GM12865 (cell line): ENCODE data around the gene ANO3.

Experiments
- DNase-seq: peaks from one replicate; pipeline ENCODE4 v3.0.0; 2010; ENCODE audit warnings: low read depth
- H3K4me3 ChIP-seq: 2 replicates; pipeline ENCODE4 v1.5.1; 2011; ENCODE audit warnings: mild to moderate bottlenecking, low read depth, low read length, control low read depth
- TF ChIP-seq, protein P1 (sequence below): IDR thresholded peaks from 2 replicates; pipeline ENCODE4 v1.5.1; 2011; ENCODE audit warnings: low read length, control low read depth, low read depth, inconsistent platforms; ENCODE audit not compliant: insufficient read depth; ENCODE audit errors: missing control alignments

Gene ANO3

DNA sequence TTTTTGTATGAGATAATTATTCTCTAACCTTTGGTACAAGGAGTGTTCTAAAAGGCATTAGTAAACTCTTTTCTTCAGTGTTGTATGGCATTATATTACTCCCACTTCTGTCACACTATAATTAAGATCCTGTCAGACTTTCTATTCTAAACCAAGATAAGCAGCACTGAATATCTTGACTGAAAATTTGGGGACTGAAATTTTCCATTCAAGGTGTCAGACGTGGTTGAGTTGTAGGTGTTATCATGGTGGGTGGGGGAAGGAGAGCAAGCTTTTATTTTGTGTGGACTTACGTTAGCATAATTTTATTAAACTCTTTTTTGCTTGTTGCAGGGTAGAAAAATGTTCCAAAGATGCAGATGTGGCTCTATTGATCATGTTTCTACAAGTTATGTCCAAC lies 217.2 kb downstream of the ANO3 start:
- H3K4me3 ChIP-seq, result no peak overlapping the region
- TF ChIP-seq, protein P1, sequence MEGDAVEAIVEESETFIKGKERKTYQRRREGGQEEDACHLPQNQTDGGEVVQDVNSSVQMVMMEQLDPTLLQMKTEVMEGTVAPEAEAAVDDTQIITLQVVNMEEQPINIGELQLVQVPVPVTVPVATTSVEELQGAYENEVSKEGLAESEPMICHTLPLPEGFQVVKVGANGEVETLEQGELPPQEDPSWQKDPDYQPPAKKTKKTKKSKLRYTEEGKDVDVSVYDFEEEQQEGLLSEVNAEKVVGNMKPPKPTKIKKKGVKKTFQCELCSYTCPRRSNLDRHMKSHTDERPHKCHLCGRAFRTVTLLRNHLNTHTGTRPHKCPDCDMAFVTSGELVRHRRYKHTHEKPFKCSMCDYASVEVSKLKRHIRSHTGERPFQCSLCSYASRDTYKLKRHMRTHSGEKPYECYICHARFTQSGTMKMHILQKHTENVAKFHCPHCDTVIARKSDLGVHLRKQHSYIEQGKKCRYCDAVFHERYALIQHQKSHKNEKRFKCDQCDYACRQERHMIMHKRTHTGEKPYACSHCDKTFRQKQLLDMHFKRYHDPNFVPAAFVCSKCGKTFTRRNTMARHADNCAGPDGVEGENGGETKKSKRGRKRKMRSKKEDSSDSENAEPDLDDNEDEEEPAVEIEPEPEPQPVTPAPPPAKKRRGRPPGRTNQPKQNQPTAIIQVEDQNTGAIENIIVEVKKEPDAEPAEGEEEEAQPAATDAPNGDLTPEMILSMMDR, result no peak
- DNase-seq, result no peak

DNA sequence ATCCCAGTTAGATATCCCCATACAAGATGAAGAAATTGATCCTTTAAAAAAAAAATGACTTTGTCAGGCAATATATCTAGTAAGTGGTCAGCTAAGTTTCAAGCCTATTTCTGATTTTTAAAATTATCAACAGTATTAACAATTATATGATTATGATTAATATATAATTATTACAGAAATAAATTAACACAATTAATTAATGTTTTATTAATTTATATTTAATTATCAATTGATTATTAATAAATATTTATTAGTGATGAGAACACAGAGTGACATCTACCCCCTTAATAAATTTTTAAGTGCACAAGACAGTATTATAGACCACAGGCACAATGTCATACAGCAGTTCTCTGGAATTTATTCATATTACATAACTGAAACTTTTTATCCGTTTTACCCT lies 218.1 kb downstream of the ANO3 start:
- no peak overlapping the region for H3K4me3 ChIP-seq
- TF ChIP-seq, protein P1, result no peak
- no peak for DNase-seq

DNA sequence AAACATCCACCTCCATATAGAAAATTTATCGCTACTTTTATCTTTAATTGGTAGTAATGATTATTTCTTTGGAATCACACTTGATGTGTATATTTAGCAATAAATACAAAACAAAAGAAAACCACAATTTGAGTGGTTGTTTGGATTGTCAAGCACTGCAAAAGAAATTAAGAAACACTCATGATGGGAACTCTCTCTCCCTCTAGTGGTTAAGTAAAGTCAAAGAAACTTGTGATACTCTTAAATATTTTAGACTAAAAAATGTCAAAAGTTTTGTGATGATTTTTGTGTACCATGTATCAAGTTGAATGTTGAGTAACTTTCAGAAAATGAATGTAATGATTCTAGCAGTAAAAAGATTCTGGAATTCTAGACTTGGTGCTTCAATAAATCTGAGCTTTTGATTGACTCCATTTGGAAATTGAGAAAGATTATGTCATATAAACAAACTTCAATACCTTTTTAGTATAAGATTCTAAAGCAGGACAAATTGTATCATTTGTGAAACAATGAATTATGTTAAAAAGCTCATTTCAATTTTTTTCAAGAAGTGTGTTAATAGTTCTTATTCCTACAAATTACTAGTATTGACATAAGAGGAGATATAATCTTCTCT lies 219.4 kb downstream of the ANO3 start:
- TF ChIP-seq, protein P1, result peak; percentile 42
- H3K4me3 ChIP-seq, result no peak overlapping the region
- DNase-seq, result no peak

DNA sequence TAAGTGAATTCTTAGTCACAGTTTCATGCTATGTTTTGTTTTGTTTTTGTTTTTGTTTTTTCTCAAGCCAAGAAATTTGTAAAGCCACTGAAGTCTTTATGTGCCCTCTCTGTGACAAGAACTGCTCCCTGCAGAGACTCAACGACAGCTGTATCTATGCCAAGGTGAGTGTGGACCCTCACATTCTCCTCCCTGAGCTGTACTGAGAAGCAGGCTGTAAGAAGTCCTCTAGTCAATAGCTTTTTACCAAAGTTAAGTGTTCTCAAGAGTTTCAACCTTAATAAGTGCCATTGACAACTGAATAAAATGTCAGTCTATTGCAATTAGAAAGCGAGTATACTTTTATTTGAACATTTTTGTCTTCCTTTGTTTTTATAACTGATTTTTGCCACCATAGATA lies 221.3 kb downstream of the ANO3 start:
- DNase-seq, result no peak
- TF ChIP-seq, protein P1, result no peak
- H3K4me3 ChIP-seq, result no peak overlapping the region

DNA sequence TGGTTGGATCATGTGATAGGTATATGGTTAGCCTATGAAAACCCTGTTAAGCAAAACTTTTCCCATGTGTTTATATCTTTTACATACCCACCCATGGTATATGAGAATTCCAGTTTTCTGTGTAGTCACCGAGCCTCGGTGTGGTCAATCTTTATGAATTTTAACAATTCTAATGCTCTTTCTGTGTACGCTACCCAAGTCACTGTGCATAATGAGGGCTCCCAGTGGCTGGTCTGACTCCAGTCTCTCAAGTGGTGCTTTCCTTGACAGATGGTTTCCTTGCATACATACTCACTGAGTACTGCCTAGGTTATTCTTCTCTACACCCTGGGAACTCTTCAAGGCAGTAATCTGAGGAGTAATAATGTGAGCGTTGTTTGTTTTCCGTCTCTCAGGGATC lies 222.5 kb downstream of the ANO3 start:
- H3K4me3 ChIP-seq, result no peak overlapping the region
- DNase-seq, result no peak
- TF ChIP-seq, protein P1, result no peak

DNA sequence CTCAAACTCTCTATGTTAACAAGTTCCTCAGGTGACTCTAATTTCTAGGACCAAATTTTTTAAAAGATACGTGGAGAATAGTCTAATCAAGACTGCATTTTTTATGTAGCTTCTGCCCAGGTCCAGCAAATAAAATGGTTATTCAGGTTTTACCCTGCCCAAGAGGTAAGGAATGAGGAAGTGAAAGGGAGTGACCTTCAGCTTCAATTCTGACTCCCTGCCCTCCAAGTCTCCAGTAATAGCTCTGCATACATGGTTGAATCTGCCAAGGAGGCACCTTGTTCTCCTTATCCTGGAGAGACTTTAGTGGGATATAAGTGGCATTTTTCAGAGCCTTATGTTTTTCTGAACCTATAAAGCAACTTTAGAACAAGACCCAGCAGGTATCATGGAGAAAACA lies 224.7 kb downstream of the ANO3 start:
- TF ChIP-seq, protein P1, result no peak
- no peak overlapping the region for H3K4me3 ChIP-seq
- no peak for DNase-seq

DNA sequence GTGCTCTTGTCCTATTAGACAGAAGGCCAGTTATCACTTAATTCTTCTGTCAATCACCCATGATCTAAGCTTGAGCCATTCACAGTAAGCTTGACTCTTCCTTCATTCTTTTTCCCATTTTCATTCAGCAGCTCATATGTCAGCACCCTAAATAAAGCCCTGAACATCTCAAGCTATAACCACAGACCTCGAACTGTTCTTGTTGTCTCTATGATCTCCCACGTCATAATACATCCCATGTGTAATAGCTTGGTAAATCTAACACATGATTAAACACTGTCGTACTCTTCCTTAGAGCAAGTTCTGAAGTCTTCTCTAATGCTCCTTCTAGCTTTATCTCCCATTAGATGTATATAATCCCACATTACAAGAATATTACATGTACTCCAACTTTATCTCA lies 225.7 kb downstream of the ANO3 start:
- TF ChIP-seq, protein P1, result no peak
- DNase-seq, result no peak
- H3K4me3 ChIP-seq, result no peak overlapping the region
